ENCODE results near the gene DLG2. TPM values are rescaled to one million over a fixed set of nuclear protein-coding genes. Genes with fewer than 3 reads are reported as not detected.

The DLG2 gene
- total RNA-seq, 2 experiments from 2014 or later, result 6.9 to 8.2 TPM

- Histone ChIP-seq H3K79me2 (ENCODE audit: insufficient read depth, low read depth, low read length) (no peaks in the 10 kb centered on the region), H3K4me3 (ENCODE audit: low read depth, low read length, poor library complexity, severe bottlenecking) (no peak overlapping the region), H3K36me3 (ENCODE audit: insufficient read depth, low read length) (no peaks in the 10 kb centered on the region), H3K4me2 (ENCODE audit: low read length) (no peak overlapping the region), H3K9me3 (ENCODE audit: low read length) (no peaks in the 10 kb centered on the region), H3K4me1 (ENCODE audit: insufficient read depth, low read length, poor library complexity, severe bottlenecking) (no peaks in the 10 kb centered on the region), H3K9me2 (ENCODE audit: insufficient read depth, low read length) (no peaks in the 10 kb centered on the region), H2AFZ (ENCODE audit: low read length) (no peak overlapping the region), H3K27ac (ENCODE audit: low read depth, low read length, poor library complexity, severe bottlenecking) (no peak overlapping the region), H4K20me1 (ENCODE audit: insufficient read depth, low read length) (no peaks in the 10 kb centered on the region)
- POLR2A ChIA-PET, result no interaction called here
- TF ChIP-seq EZH2phosphoT487 (IDR thresholded peaks at IDR 0.05; ENCODE audit: borderline replicate concordance, low read depth, low read length) (no peak), CTCF (conservative IDR thresholded peaks at IDR 0.05; ENCODE audit: low read length) (no peak)
- intact Hi-C loops (cut with micrococcal nuclease; ENCODE audit: unreplicated experiment), result no loop called here
- BruUV-seq (replicated peaks), result no TSS peak
- no peak for DNase-seq (ENCODE audit: low spot score)
- CTCF ChIA-PET (ENCODE audit: unreplicated experiment), result no interaction called here
Observed at GRCh38 chr11:85040166-85040565, 587.0 kb downstream of the DLG2 start.

GRCh38 chr11:85029964-85030363 lies 597.2 kb downstream of the DLG2 start:
- no peaks in the 10 kb centered on the region for H3K9me3 ChIP-seq (ENCODE audit: low read length)
- TF ChIP-seq CTCF (conservative IDR thresholded peaks at IDR 0.05; ENCODE audit: low read length) (no peak), EZH2phosphoT487 (IDR thresholded peaks at IDR 0.05; ENCODE audit: borderline replicate concordance, low read depth, low read length) (no peak)
- intact Hi-C loops (cut with micrococcal nuclease; ENCODE audit: unreplicated experiment), result no loop called here
- DNase-seq (ENCODE audit: low spot score), result no peak
- no peak overlapping the region for H3K4me3 ChIP-seq (ENCODE audit: low read depth, low read length, poor library complexity, severe bottlenecking)
- H3K9me2 ChIP-seq (ENCODE audit: insufficient read depth, low read length), result no peaks in the 10 kb centered on the region
- ChIA-PET CTCF (ENCODE audit: unreplicated experiment) (interaction anchor here (0.6 kb wide), 1 partner anchor 69 kb away, joined by 3 read pairs; no protein-coding TSS in a partner anchor), POLR2A (interaction anchor here (0.6 to 0.9 kb wide), 2 partner anchors 15 to 228 kb away, joined by 3 read pairs; no protein-coding TSS in a partner anchor)
- H3K27ac ChIP-seq (ENCODE audit: low read depth, low read length, poor library complexity, severe bottlenecking), result no peak overlapping the region
- no peak overlapping the region for H3K4me2 ChIP-seq (ENCODE audit: low read length)
- no peaks in the 10 kb centered on the region for H3K4me1 ChIP-seq (ENCODE audit: insufficient read depth, low read length, poor library complexity, severe bottlenecking)
- no TSS peak for BruUV-seq (replicated peaks)
- no peaks in the 10 kb centered on the region for H3K79me2 ChIP-seq (ENCODE audit: insufficient read depth, low read depth, low read length)
- no peaks in the 10 kb centered on the region for H4K20me1 ChIP-seq (ENCODE audit: insufficient read depth, low read length)
- no peaks in the 10 kb centered on the region for H3K36me3 ChIP-seq (ENCODE audit: insufficient read depth, low read length)
- H2AFZ ChIP-seq (ENCODE audit: low read length), result no peak overlapping the region

GRCh38 chr11:85028329-85029101 lies 598.6 kb downstream of the DLG2 start:
- Histone ChIP-seq H3K4me2 (ENCODE audit: low read length) (no peak overlapping the region), H3K4me1 (ENCODE audit: insufficient read depth, low read length, poor library complexity, severe bottlenecking) (no peaks in the 10 kb centered on the region), H2AFZ (ENCODE audit: low read length) (no peak overlapping the region), H4K20me1 (ENCODE audit: insufficient read depth, low read length) (no peaks in the 10 kb centered on the region), H3K9me2 (ENCODE audit: insufficient read depth, low read length) (no peaks in the 10 kb centered on the region), H3K9me3 (ENCODE audit: low read length) (no peaks in the 10 kb centered on the region), H3K36me3 (ENCODE audit: insufficient read depth, low read length) (no peaks in the 10 kb centered on the region), H3K4me3 (ENCODE audit: low read depth, low read length, poor library complexity, severe bottlenecking) (no peak overlapping the region), H3K79me2 (ENCODE audit: insufficient read depth, low read depth, low read length) (no peaks in the 10 kb centered on the region), H3K27ac (ENCODE audit: low read depth, low read length, poor library complexity, severe bottlenecking) (no peak overlapping the region)
- BruUV-seq (replicated peaks), result no TSS peak
- TF ChIP-seq CTCF (conservative IDR thresholded peaks at IDR 0.05; ENCODE audit: low read length), result no peak
- TF ChIP-seq EZH2phosphoT487 (IDR thresholded peaks at IDR 0.05; ENCODE audit: borderline replicate concordance, low read depth, low read length), result no peak
- CTCF ChIA-PET (ENCODE audit: unreplicated experiment), result no interaction called here
- no peak for DNase-seq (ENCODE audit: low spot score)
- POLR2A ChIA-PET, result interaction anchor here (1.6 kb wide), 1 partner anchor 12 kb away, joined by 4 read pairs; no protein-coding TSS in a partner anchor
- intact Hi-C loops (cut with micrococcal nuclease; ENCODE audit: unreplicated experiment), result no loop called here
